Measurements from ENCODE around the gene ANXA4. TPM values are rescaled to one million over a fixed set of nuclear protein-coding genes. Genes with fewer than 3 reads are reported as not detected.

The ANXA4 gene
- total and polyA plus RNA-seq, 4 donors, result 75.0 to 170 (median 93.6) TPM

DNA sequence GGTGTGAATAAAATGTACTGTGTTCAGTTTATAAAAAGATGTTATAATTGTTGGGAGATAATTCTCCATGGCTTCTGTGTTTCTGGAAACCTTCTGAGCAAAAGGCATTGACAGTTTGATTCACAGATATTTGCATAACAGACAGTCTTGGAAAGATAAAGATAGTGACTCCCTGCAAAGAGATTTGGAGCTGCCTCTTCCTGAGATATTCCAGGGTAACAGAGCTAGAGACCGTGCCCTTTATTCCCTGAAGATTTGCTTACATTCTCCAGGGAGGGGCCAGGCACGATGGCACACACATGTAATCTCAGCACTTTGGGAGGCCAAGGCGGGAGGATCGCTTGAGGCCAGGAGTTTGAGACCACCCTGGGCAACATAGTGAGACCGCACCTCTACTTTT is 12.2 kb upstream of the ANXA4 start:
- no peaks in the 10 kb centered on the region for H3K36me3 ChIP-seq (ENCODE audit: control insufficient read depth in 4 of 4, insufficient read depth in 4 of 4, low read length in 4 of 4)
- WGBS, 2 donors, result 93 to 94% methylated on average over 5 of the region's 5 CpGs
- H3K9me3 ChIP-seq (ENCODE audit: control insufficient read depth in 4 of 4, insufficient read depth in 3 of 4, low read length in 3 of 4), result peaks cover 0 to 1% (median 0%) of the 10 kb centered on the region in 4 donors
- H3K4me1 ChIP-seq (ENCODE audit: control insufficient read depth in 5 of 5, insufficient read depth in 5 of 5, low read length in 5 of 5), result no peaks in the 10 kb centered on the region
- no peaks in the 10 kb centered on the region for H3K27me3 ChIP-seq (ENCODE audit: control insufficient read depth in 3 of 3, insufficient read depth in 3 of 3, low read length in 2 of 3)
- no peak overlapping the region for H3K9ac ChIP-seq (ENCODE audit: insufficient read depth in 1 of 2, low read length in 2 of 2)
- ATAC-seq (ENCODE audit: insufficient read depth, low FRiP score) (no peak), DNase-seq (no peak)
- no peak overlapping the region for H3K4me3 ChIP-seq
- H3K27ac ChIP-seq (ENCODE audit: low read depth in 1 of 2, low read length in 1 of 2), result no peak overlapping the region
- TF ChIP-seq, protein P1, sequence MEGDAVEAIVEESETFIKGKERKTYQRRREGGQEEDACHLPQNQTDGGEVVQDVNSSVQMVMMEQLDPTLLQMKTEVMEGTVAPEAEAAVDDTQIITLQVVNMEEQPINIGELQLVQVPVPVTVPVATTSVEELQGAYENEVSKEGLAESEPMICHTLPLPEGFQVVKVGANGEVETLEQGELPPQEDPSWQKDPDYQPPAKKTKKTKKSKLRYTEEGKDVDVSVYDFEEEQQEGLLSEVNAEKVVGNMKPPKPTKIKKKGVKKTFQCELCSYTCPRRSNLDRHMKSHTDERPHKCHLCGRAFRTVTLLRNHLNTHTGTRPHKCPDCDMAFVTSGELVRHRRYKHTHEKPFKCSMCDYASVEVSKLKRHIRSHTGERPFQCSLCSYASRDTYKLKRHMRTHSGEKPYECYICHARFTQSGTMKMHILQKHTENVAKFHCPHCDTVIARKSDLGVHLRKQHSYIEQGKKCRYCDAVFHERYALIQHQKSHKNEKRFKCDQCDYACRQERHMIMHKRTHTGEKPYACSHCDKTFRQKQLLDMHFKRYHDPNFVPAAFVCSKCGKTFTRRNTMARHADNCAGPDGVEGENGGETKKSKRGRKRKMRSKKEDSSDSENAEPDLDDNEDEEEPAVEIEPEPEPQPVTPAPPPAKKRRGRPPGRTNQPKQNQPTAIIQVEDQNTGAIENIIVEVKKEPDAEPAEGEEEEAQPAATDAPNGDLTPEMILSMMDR (IDR thresholded peaks at IDR 0.05; ENCODE audit: control extremely low read depth, extremely low read depth), result no peak

DNA sequence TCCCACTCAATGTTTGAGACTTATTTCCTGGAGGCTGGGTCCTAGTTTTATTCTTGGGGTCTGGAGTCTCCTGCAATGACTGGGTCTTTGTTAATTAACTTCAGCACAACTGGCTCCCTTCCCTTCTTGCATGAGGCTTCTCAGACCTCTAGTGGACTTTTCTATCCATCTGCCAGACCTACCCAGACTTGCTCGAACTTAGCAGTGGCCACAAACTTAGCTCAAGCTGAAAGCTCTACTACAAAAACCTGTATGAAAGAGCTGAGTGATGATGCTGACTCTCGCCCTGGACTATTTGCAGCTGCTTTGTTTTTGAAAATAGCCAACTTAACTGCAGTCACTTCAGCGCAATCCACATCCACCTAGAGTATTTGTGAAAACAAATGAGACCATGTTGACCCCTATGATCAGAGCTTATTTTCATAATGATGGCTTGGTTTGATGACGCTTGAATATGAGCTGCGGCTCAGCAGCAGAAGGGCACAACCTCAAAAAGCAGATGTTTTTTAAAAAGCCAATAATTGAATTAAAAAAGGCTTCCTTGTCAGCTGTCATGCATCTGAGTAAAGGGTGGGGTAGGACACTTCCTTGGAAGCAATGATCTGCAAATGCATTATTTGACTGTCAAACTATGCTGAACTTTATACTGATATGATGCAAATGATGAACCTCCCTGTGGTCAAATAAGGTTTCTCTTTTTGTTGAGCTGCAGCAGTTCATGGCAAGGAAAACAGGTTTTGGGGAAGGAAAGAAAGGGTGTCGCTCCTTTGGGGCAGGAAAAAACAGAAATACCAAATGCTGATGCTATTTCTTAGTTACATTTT is 10.6 kb upstream of the ANXA4 start:
- 87 to 88% methylated on average over 6 of the region's 6 CpGs for WGBS, 2 donors
- no peak for ATAC-seq (ENCODE audit: insufficient read depth, low FRiP score)

DNA sequence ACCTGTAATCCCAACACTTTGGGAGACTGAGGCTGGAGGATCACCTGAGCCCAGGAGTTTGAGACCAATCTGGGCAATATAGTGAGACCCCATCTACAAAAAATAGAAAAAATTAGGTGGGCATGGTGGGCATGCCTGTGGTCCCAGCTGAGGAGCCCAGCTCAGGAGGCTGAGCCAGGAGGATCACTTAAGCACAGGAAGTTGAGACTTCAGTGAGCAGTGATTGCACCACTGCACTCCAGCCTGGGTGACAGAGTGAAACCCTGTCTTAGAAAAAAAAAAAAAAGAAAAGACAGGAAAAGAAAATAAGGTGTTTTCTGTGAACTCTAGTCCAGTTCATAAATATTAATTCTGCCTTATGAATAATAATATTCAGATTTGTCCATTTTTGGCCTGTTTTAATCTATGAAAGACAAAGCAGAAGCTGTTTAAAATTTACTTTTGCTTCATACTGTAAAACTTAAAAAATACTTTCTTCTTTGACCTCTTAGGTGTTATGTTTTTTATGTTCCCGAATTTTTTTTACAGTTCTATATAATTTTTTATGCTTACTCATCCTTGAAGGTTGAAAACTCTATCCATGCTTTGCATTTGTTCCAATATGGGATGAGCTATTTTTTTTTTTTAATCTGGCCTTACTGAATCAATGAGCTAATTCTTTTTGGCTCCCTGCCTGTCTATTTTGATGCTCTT is 8.4 kb upstream of the ANXA4 start:
- WGBS, 2 donors, result 83 to 86% methylated on average over 1 of the region's 1 CpG
- ATAC-seq (ENCODE audit: insufficient read depth, low FRiP score), result no peak
- no peak overlapping the region for H3K27ac ChIP-seq (ENCODE audit: low read depth in 1 of 2, low read length in 1 of 2)

More for the DNA sequence above, 10.6 kb upstream of the ANXA4 start:
- DNase-seq, result no peak
- Histone ChIP-seq H3K9ac (ENCODE audit: insufficient read depth in 1 of 2, low read length in 2 of 2) (no peak overlapping the region), H3K9me3 (ENCODE audit: control insufficient read depth in 4 of 4, insufficient read depth in 3 of 4, low read length in 3 of 4) (no peaks in the 10 kb centered on the region), H3K4me1 (ENCODE audit: control insufficient read depth in 5 of 5, insufficient read depth in 5 of 5, low read length in 5 of 5) (no peaks in the 10 kb centered on the region), H3K36me3 (ENCODE audit: control insufficient read depth in 4 of 4, insufficient read depth in 4 of 4, low read length in 4 of 4) (no peaks in the 10 kb centered on the region), H3K27me3 (ENCODE audit: control insufficient read depth in 3 of 3, insufficient read depth in 3 of 3, low read length in 2 of 3) (no peaks in the 10 kb centered on the region), H3K27ac (ENCODE audit: low read depth in 1 of 2, low read length in 1 of 2) (no peak overlapping the region), H3K4me3 (no peak overlapping the region)
- TF ChIP-seq, protein P1 (IDR thresholded peaks at IDR 0.05; ENCODE audit: control extremely low read depth, extremely low read depth), result no peak

More for the DNA sequence above, 8.4 kb upstream of the ANXA4 start:
- Histone ChIP-seq H3K36me3 (ENCODE audit: control insufficient read depth in 4 of 4, insufficient read depth in 4 of 4, low read length in 4 of 4) (no peaks in the 10 kb centered on the region), H3K9me3 (ENCODE audit: control insufficient read depth in 4 of 4, insufficient read depth in 3 of 4, low read length in 3 of 4) (no peaks in the 10 kb centered on the region), H3K4me1 (ENCODE audit: control insufficient read depth in 5 of 5, insufficient read depth in 5 of 5, low read length in 5 of 5) (no peaks in the 10 kb centered on the region), H3K27me3 (ENCODE audit: control insufficient read depth in 3 of 3, insufficient read depth in 3 of 3, low read length in 2 of 3) (no peaks in the 10 kb centered on the region), H3K4me3 (no peak overlapping the region), H3K9ac (ENCODE audit: insufficient read depth in 1 of 2, low read length in 2 of 2) (no peak overlapping the region)
- peak in 1 of 3 donors; percentile 39 for DNase-seq
- TF ChIP-seq, protein P1 (IDR thresholded peaks at IDR 0.05; ENCODE audit: control extremely low read depth, extremely low read depth), result no peak
